M059J (cell line): ENCODE results near the gene TMCC1. TPM values are rescaled to one million over a fixed set of nuclear protein-coding genes. Genes with fewer than 3 reads are reported as not detected.
"Not testable (repeated sequence)": the region's sequence is repeated elsewhere in the genome, so short reads cannot be mapped to it uniquely, and the experiment has no call there.

ENCODE experiments used
- DNase-seq: peaks from one replicate; pipeline ENCODE4 v3.0.0-alpha.2; 2012; ENCODE audit warnings: low read depth
- total RNA-seq: library from RNA; depleted of rRNA; stranded (reverse); fragments of >200 nt; shearing (Covaris generic); gene quantifications from 2 replicates; pipeline ENCODE4 v1.2.3, GENCODE V29; 2014

The TMCC1 gene
- total RNA-seq, 1 experiment from 2014 or later, result 10.1 TPM

DNA sequence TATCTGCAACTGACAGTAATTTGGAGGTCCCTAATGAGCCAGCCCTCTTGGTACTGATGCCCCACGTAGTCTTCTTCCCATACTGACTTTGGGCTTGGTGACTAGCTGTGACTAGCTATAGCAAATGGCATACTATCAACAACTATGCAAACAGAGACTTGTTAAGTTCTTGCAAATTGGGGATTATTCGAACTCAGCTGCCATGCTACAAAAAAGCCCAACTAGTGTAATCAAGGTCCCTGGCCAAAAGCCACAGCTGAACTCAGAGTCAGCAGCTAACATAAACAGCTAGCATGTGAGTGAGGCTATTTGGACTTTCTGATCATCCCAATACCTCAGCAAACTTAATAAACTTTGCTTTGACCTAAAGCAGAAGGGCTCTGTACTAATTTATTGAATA, 165.8 kb downstream of the TMCC1 start:
- DNase-seq, result peak; percentile 26

DNA sequence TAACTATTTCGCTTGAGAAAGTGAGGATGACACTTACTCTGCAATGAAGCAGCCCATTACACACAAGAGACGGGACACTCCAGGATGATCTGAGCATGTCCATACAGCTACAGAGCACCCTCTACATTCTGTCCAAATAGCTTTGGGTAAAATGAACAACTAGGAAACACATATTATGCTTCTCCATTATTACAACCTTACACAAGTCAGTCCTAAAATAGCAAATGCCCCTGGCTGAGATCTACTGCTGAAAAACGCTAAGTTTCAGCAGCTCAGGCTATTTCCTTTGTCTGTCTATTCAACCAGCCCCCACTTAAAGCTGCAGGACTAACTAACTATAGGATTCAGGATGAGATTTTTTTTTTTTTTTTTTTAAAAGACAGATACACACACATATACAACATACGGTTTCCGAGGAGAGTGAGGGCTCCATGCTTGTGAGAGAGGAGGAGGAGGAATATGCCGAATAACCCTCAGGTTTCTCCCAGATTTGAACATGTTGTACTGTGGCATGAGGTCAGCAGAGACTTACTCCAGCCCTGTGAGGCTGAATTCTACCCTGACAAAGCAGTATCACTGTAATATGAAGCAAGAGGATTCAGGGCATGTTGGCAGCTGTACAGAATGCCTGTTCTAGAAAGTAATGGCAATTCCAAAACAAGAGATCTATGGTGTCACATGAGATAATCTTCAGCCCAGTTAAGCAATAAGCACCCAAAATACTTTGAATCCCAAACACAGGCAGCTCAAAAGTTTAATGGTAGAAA, 169.8 kb downstream of the TMCC1 start:
- DNase-seq, result peak; percentile 62

DNA sequence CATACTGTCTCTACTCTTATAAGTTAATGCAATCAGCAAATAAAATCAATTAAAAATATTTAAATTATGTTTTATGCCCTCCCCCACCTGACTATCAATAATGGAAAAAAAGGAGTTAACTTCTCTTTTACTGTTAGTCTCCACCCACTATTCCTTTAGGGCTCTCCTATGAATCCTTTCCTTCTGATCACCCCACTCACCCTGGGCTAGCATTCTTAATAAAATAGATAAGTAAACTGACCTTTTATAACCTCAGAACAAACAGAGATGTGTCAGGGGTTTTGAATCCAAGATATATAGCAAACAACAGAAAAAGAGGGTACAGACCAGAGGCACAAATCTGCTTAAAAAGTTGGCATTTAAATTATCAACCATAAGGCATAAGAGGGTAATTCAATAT, 171.0 kb downstream of the TMCC1 start:
- no peak for DNase-seq

DNA sequence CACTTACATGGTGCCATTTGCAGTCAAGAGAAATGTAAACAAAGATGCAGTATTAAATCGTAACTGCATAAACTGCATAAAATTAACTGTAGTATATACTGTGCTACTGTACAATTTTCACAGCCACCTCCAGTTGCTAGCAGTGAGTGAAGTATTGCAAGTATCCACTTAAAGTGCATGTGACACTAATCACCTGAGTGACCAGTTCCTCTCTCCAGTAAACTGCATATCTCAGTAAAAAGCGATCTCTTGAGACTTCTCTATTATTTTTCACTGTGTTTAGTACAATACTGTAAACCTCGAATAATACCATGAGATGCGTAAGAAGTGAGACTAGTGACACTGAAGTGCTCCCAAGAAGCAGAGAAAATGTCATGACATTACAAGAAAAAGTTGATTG, 175.3 kb downstream of the TMCC1 start:
- no peak for DNase-seq

DNA sequence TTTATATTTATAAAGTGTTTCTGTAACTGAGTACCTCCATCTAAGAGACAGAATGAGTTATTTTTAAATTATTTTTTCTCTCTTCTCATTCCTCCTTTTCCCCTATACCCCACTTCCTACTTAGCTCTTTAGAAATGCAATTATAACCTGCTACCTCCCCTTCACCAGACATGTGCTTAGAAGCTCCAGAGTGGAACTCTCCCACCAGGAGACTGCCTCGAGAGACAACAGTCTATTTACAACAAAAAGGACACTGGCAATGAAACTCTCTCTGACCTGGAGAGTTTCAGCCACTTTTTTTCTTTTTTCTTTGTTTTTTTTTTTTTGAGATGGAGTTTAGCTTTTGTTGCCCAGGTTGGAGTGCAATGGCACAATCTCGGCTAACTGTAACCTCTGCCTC, 177.7 kb downstream of the TMCC1 start:
- no peak for DNase-seq

DNA sequence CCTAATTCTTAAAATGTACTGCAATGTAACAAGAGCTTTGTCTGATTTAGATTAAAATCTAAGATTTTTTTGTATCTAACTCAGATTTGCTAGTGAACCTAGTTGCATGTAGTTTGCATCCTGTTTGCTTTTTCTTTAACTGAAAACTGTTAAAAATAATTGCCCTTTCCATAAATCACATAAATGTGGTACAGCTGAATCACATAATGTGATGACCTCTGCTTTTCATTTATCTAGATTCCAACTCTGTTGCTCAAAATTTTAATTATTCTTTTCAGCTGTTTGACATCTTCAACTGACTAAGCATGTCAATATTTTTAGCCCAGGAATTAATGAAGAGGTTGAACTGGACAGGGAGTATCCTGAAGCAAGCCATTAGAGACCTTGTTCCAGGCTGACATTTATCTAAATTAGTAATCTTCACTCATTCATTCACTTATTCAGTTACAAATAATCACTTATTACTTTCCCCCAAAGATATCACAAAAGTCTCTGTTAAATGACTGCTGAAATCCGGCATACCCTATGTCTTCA, 185.1 kb downstream of the TMCC1 start:
- DNase-seq, result peak; percentile 25

DNA sequence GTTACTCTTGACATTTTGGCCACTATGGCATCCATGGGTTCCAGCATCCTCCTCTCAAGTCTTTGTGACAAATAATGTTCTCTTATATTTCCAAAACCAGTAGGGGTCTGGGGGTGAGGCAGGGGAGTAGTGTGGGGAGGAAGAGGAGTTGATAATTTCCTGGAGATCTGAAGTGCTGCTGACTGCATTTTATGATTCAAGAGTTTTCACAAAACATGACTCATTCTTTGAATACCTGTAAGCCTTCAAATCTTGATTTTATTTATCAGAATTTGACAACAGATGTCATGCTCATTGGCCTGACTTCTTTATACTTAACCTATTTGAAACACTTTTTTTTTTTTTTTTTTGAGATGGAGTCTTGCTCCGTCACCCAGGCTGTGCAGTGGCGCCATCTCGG, 188.2 kb downstream of the TMCC1 start:
- no peak for DNase-seq

DNA sequence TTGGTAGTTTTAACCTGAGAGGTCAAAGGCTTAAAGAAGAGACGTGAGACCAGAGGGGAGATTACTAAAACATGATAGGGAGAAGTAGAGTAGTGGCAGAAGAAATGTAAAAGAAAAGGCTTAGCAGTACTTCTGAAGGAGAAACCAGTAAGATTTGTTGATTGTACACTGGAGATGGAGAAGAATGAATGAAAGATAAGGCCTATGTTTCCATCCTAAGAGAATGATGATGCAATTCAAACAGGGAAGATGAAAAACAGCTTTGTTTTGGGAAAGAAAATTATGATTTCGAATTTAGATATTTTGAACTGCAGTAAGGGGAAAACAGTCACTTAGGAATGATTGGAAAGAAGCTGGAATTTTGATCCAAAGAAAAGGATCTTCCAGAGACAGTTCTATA, 189.6 kb downstream of the TMCC1 start:
- DNase-seq, result no peak

DNA sequence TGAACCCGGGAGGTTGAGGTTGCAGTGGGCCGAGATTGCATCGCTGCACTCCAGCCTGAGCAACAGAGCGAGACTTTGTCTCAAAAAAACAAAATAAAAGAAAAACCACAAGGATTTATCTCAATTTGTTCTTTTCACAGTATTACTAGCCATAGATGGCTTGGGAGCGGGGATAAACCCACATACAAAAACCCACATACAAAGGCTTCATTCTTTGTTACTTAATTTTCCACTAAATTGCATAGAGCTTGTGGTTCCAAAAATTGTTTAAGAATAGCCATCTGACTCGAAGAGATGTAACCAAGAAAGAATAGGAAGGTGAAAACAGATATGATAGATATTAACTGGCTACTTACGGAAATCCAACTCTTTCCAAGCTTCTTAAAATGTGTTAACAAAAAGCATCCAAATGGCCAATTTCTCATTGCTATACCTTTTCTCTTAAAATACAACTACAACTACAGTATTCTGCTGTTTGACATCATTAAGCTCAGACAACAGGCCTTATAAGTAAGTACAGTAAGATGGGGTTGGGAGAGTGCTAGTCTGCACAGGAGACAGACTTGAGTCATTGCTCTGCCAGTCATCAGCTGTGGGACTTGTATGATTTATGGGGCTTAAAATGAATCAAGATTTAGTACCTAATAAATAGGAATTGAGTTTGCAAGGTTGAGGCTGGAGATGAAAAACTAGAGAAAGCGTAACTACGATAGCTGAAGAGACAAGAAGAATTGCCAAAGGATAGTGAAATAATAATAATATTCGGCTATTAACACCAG, 190.4 kb downstream of the TMCC1 start:
- peak; percentile 59 for DNase-seq

DNA sequence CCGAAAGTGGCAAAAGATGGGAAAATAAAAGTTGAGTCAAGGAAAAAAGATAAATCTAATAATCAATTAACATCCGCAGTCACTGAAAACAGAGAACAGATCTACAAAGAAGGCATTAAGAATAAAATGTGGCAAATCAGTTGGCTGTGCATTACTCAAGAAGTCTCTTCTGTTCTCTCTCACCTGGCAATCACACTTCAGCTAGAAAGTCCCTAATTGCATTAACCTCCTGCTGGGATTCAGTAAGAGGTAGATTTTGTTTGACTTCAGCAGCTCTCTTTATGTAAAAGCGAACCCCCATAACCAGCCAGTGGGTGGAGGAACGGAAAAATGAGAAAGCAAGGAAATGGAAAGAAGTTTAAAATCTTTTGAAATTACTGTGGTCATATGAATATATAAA, 192.3 kb downstream of the TMCC1 start:
- DNase-seq, result no peak

DNA sequence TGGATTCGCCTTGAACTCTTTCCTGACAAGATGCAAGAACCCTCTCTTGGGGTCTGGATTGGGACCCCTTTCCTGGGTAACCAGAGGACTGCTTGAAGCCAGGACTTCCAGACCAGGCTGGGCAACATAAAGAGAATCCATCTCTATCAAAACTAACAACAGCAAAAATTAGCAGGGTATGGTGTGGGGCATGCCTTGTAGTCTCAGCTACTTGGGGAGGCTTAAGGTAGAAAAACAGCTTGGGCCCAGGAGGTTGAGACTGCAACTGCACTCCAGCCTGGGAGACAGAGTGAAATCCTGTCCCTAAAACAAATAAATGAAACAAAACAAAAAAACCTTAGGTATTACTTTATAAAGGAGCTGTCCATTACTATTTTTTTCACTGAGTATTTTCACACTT, 193.9 kb downstream of the TMCC1 start:
- no peak for DNase-seq

DNA sequence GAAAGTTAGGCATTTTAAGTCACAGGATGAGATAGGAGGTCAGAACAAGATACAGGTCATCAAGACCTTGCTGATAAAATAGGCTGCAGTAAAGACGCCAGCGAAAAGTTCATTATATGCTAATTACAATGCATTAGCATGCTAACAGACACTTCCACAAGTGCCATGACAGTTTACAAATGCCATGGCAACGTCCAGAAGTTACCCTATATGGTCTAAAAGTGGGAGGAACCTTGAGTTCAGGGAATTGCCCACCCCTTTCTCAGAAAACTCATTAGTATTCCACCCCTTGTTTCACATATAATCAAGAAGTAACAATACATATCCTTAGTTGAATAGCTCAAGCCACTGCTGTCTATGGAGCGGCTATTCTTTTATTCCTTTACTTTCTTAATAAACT, 194.3 kb downstream of the TMCC1 start:
- no peak for DNase-seq

DNA sequence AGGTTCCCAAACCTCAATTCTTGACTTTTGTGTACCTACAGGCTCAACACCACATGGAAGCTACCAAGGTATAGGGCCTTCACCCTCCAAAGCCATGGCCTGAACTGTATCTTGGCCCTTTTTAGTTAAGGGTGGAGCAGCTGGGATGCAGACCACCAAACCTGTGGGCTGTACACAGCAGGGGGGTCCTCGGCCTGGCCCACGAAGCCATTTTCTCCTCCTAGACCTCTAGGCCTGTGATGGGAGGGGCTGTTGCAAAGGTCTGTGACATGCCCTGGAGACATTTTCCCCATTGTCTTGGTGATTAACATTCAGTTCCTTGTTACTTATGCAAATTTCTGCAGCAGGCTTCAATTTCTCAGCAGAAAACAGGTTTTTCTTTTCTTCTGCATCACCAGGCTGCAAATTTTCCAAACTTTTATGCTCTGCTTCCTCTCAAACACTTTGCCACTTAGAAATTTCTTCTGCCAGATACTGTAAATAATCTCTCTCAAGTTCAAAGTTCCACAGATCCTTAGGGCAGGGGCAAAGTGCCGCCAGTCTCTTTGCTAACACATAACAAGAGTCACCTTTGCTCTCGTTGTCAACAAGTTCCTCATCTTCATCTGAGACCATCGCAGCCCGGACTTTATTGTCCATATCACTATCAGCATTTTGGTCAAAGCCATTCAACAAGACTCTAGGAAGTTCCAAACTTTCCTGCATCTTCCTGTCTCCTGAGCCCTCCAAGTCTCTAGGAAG, 196.1 kb downstream of the TMCC1 start:
- no peak for DNase-seq

DNA sequence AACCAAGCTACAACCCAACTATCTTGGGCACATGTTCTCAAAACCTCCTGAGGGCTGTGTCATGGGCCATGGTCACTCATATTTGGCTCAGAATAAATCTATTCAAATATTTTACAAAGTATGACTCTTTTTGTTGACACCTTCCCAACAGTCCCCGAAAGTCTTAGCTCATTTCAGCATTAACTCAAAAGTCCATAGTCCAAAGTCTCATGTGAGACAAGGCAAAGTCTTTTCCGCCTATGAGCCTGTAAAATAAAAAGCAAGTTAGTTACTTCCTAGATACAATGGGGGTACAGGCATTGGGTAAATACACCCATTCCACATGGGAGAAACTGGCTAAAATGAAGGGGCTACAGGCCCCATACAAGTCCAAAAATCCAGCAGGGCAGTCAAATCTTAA, 197.1 kb downstream of the TMCC1 start:
- not testable (repeated sequence) for DNase-seq

DNA sequence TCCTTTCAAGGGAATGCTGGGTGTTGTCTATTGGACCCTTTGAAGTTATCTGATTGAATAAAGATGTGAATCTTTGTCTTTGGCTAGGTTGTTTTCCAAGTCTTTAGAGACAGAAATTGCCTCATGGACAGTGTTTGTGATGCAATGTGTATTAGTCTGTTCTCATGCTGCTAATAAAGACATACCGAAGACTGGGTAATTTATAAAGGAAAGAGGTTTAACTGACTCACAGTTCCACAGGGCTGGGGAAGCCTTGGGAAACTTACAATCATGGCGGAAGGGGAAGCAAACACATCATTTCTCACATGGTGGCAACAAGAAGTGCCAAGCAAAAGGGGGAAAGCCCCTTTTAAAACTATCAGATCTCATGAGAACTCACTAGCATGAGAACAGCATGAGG, 198.3 kb downstream of the TMCC1 start:
- DNase-seq, result no peak

DNA sequence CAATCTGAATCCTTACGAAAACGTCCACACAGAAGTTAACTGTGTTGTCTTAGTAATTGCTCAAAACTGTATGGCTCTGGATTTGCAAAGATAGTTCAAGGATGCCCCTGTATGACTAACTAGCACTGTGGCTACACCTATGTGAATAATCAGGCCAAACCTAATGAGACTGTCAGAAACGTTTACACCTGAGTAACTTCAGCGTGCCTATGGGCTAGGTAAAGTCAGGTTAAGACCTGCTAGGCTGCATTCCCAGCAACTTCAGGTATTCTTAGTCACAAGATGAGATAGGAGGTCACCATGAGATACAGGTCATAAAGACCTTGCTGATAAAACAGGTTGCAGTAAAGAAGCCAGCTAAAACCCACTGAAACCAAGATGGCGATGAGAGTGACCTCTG, 199.3 kb downstream of the TMCC1 start:
- no peak for DNase-seq

DNA sequence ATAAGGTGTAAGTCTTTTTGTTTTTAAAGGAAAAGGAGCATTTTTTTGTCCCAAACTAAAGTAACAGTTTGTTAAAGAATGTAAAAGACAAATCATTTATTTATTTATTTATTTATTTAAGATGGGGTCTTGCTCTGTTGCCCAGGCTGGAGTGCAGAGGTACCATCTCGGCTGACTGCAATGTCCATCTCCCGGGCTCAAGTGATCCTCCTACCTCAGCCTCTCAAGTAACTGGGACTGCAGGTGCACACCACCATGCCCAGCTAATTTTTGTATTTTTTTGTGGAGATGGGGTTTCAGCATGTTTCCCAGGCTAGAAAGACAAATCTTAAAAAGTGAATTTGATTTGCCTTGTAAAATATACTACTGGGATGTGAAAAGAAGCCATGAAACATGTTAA, 200.8 kb downstream of the TMCC1 start:
- no peak for DNase-seq

DNA sequence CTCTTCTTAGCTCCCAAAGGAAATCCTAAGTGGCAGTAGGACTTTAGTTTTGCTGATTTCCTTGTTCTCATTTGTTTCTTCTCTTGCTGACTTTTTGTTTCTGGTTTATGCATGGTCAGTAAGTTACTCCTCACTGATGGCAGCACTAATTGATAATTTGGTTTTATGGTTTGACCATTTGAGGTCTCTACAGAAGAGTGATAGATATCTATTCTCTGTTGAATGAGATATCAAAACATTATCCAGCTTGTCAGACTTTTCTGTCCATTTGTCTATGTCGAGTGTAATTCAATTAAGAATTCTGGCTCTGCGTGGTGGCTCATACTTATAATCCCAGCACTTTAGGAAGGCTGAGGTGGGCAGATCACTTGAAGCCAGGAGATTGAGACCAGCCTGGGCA, 202.5 kb downstream of the TMCC1 start:
- no peak for DNase-seq

DNA sequence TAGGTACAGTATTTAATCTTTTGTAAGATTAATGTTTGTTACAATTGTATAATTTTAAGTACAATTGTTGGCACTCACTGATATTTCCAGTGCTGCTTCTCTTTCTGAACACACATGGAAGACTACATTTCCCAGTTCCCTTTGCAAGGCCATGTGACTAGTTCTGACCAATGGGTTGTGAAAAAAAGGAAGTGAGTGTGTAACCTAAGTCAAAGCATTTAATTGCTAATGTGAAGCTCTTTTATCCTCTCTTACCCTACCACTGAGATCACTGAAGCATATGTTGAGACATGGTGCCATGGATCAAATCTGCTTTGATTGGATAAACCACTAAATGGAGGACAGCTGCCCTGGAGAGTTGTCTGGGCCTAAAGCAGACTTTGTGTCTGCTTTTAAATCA, 203.1 kb downstream of the TMCC1 start:
- DNase-seq, result peak; percentile 76

DNA sequence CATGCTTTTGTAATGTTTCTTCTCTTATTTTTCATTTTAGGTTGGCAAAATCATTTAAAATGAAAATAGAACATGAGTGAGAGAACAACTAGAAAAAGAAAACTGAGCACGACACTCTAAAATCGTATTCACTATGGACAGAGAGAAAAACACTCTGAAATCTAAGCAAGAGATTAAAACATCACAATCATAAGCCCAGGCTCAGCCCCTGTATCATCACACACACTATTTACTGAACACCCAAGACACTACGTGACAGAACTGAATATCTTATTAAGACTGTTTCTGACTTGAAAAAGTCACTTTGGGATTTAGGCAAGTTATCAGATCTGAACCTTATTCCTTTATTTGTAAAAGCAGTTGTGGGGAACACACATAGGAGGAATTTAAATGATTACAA, 204.5 kb downstream of the TMCC1 start:
- DNase-seq, result no peak

DNA sequence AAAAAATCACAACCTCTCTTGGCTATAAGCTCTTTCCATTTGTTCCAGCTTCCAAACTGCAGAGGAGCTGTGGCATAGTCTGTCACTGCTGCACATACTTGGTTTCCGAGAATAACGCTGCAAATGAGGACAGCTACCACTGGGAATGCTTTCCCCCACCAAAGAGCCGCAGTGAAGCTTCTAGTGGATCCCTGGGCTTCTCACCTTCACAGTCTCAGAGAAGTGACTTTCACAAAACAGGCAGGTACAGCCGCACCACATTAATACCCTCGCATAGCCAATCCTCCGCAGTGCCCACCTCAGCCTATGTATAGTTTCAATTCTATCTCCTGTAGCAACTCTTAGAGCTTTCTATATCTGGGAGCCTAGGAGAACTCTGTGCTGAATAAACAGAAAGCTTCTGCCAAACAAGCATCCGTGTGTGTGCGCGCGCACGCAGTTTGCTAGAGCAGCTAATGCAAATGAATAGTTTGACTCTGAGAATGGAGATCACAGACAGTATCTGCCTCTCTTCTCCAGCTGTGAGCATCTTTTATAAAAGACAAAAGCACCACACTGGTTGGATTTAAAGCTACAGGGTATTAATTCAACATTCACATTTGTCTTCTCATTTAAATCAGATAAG, 205.1 kb downstream of the TMCC1 start:
- peak; percentile 34 for DNase-seq

DNA sequence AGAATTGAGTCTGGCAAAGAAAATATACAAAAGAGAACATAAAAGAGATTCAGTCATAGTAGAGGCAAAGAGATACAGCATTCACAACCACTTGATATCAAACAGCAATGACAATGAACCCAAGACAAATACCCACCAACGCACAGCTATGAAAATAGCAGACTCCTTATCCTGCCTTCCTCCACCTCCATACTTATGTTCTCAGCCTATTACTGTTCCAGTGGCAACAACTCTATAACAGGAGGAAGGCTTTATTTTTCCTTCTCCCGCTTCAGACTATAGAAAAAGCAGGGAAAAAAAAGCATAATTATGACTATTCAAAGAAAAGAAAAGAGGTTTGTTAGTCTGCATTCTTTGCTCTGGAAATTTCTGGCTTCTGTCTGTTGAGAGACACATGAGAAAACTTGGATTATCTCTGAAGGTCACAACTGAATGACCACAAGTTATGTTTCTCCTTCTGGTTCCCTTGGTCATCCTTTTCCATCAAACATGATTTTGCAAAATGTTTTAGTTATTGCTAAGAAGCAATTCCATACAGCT, 205.9 kb downstream of the TMCC1 start:
- no peak for DNase-seq
